GM19452 (cell line): Measurements from ENCODE around the gene ANKRA2.

Experiments used
- ATAC-seq: cut with Tn5 transposase; IDR thresholded peaks from one replicate; pipeline ENCODE4 v1.9.1; 2021; ENCODE audit not compliant: unreplicated experiment

The ANKRA2 gene

DNA sequence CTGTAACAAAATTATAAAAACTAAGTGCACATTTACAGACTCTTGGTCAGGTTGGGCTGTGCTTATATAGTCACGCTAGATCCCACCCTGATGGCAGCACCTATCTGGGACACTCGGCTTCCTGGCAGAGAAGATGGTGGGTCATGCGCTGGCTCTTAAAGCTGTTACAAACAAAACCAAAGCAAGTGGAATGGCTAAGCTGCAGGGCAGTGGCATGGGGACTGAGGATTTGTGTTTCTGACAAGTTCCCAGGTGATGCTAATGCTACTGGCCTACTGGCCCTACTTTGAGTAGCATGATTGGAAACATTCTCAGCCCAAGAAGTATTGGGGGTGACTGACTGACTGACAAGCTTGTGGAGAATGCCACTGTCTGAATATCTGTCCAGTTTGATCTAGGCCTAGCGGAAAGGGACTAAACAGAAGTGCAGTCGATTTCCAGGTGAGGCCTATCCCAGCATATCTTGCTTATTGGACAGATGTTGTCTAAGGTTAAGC lies 58.9 kb downstream of the ANKRA2 start:
- ATAC-seq: no peak
